GM12878 (cell line): ENCODE data around the gene CTSE. TPM values are rescaled to one million over a fixed set of nuclear protein-coding genes. Genes with fewer than 3 reads are reported as not detected.

Source experiments
- CEBPB ChIP-seq, 2 experiments: fragments of 150-350 bp in 1 of 2; IDR thresholded peaks; 2 replicates each; pipeline ENCODE4 v1.6.1; 2012 to 2014; ENCODE audit warnings: low read depth in 2 of 2, low read length in 2 of 2, borderline replicate concordance in 1 of 2, inconsistent platforms in 1 of 2
- ESRRA ChIP-seq: IDR thresholded peaks from 2 replicates; pipeline ENCODE4 v1.6.1; 2012; ENCODE audit warnings: mild to moderate bottlenecking, low read length, improper control_type of control experiment
- FOS ChIP-seq: IDR thresholded peaks from 3 replicates; pipeline ENCODE4 v1.6.1; 2011; ENCODE audit warnings: borderline replicate concordance; ENCODE audit not compliant: insufficient read length; ENCODE audit errors: extremely low read depth
- FOXK2 ChIP-seq: fragments of 450-650 bp; IDR thresholded peaks from 2 replicates; pipeline ENCODE4 v1.6.1; 2017; ENCODE audit warnings: mild to moderate bottlenecking, moderate library complexity
- IKZF2 ChIP-seq, 2 experiments: fragments of 450-650 bp; IDR thresholded peaks; 2 replicates each; pipeline ENCODE4 v1.6.1; 2017; ENCODE audit warnings: mild to moderate bottlenecking in 2 of 2, moderate library complexity in 2 of 2
- JUND ChIP-seq: IDR thresholded peaks from 2 replicates; pipeline ENCODE4 v1.6.1; 2012; ENCODE audit warnings: low read depth, mild to moderate bottlenecking, low read length, improper control_type of control experiment, moderate library complexity
- NR2C2 ChIP-seq: IDR thresholded peaks from 2 replicates; pipeline ENCODE4 v1.6.1; 2011; ENCODE audit warnings: borderline replicate concordance, low read depth; ENCODE audit not compliant: control insufficient read depth, insufficient read length
- RBBP5 ChIP-seq: fragments of 200-600 bp; sonication (generic); conservative IDR thresholded peaks from 2 replicates; pipeline ENCODE4 v1.6.1; 2016
- SREBF1 ChIP-seq: IDR thresholded peaks from 2 replicates; pipeline ENCODE4 v1.6.1; 2012; ENCODE audit warnings: mild to moderate bottlenecking, low read length
- TCF12 ChIP-seq: IDR thresholded peaks from 2 replicates; pipeline ENCODE4 v1.6.1; 2011; ENCODE audit warnings: low read depth, mild to moderate bottlenecking, low read length
- polyA plus RNA-seq, 11 experiments: library from polyadenylated mRNA; depleted of rRNA in 4 of 11; unstranded in 6 of 11; stranded (reverse) in 5 of 11; fragments of >200 nt; fragmentation: Nextera tagmentation in 4 of 11; fragmentation: Illumina TruSeq in 1 of 11; extraction: Ambion mirVana in 4 of 11; extraction: Trizol in 1 of 11; gene quantifications; 1 replicate in 1 of 11; 2 replicates in 10 of 11; pipeline versions ENCODE4 v1.2.1 to v1.2.3, GENCODE V29; 2011 to 2016; ENCODE audit warnings: inconsistent platforms in 2 of 11, missing spikeins in 2 of 11, low read depth in 1 of 11
- total RNA-seq, 4 experiments: library from RNA; depleted of rRNA in 3 of 4; stranded (reverse); fragments of >200 nt in 3 of 4; fragmentation: Illumina TruSeq in 1 of 4; extraction: Trizol in 1 of 4; gene quantifications; 2 replicates each; pipeline versions ENCODE4 v1.2.1 to v1.2.3, GENCODE V29; 2013 to 2021
- TF ChIP-seq, protein P1 (sequence below): IDR thresholded peaks from 2 replicates; pipeline ENCODE4 v1.6.1; 2012; ENCODE audit warnings: low read depth, low read length, improper control_type of control experiment
- TF ChIP-seq, protein P2 (sequence below): fragments of 450-650 bp; conservative IDR thresholded peaks from 2 replicates; pipeline ENCODE4 v1.6.1; 2017; ENCODE audit warnings: mild to moderate bottlenecking, moderate library complexity
- TF ChIP-seq, protein P3 (sequence below): IDR thresholded peaks from 2 replicates; pipeline ENCODE4 v1.6.1; 2012; ENCODE audit warnings: low read length, inconsistent platforms
- TF ChIP-seq, protein P4 (sequence below): IDR thresholded peaks from 2 replicates; pipeline ENCODE4 v1.6.1; 2012; ENCODE audit warnings: low read depth, low read length, improper control_type of control experiment
- TF ChIP-seq, protein P5 (sequence below): IDR thresholded peaks from 2 replicates; pipeline ENCODE4 v1.6.1; 2012; ENCODE audit warnings: low read depth, low read length, improper control_type of control experiment
- TF ChIP-seq, protein P6 (sequence below): IDR thresholded peaks from 2 replicates; pipeline ENCODE4 v1.6.1; 2012; ENCODE audit warnings: improper control_type of control experiment, low read depth, low read length; ENCODE audit not compliant: insufficient replicate concordance

CTSE gene
- total and polyA plus RNA-seq, 10 of the 15 experiments (the other 5 are each of a cell fraction or from before 2014, with no cell fraction given), result 0.26 TPM; not detected in 9

DNA sequence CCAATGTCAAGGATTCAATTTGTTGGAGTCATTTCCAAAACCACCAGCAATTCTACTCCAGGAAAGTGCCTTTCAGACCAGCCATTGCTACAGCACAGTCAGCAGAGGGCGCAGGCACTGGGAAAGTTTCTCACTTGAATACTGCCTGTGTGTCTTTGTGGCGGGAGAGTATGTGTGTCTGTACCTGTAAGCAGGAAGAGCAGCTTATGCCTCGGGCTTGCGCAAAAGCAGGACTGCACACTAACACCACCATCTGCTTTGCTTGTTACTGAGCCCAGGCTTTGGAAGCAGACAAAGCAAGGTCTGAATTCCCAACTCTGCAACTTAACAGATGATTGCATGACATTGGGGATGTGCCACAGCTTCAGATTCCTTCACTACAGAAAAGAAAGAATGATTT, 7.0 kb upstream of the CTSE start (continued):
- TF ChIP-seq, protein P1, sequence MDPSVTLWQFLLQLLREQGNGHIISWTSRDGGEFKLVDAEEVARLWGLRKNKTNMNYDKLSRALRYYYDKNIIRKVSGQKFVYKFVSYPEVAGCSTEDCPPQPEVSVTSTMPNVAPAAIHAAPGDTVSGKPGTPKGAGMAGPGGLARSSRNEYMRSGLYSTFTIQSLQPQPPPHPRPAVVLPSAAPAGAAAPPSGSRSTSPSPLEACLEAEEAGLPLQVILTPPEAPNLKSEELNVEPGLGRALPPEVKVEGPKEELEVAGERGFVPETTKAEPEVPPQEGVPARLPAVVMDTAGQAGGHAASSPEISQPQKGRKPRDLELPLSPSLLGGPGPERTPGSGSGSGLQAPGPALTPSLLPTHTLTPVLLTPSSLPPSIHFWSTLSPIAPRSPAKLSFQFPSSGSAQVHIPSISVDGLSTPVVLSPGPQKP, result no peak
- TF ChIP-seq JUND (no peak), CEBPB (IDR thresholded peaks at IDR 0.05; ENCODE audit: borderline replicate concordance in 1 of 2, low read depth in 2 of 2, low read length in 2 of 2) (no peak), SREBF1 (no peak), FOS (no peak), ESRRA (no peak), TCF12 (no peak), FOXK2 (no peak), RBBP5 (no peak), IKZF2 (IDR thresholded peaks at IDR 0.05) (no peak), NR2C2 (no peak)
- TF ChIP-seq, protein P2, sequence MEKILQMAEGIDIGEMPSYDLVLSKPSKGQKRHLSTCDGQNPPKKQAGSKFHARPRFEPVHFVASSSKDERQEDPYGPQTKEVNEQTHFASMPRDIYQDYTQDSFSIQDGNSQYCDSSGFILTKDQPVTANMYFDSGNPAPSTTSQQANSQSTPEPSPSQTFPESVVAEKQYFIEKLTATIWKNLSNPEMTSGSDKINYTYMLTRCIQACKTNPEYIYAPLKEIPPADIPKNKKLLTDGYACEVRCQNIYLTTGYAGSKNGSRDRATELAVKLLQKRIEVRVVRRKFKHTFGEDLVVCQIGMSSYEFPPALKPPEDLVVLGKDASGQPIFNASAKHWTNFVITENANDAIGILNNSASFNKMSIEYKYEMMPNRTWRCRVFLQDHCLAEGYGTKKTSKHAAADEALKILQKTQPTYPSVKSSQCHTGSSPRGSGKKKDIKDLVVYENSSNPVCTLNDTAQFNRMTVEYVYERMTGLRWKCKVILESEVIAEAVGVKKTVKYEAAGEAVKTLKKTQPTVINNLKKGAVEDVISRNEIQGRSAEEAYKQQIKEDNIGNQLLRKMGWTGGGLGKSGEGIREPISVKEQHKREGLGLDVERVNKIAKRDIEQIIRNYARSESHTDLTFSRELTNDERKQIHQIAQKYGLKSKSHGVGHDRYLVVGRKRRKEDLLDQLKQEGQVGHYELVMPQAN, result no peak
- TF ChIP-seq, protein P3, sequence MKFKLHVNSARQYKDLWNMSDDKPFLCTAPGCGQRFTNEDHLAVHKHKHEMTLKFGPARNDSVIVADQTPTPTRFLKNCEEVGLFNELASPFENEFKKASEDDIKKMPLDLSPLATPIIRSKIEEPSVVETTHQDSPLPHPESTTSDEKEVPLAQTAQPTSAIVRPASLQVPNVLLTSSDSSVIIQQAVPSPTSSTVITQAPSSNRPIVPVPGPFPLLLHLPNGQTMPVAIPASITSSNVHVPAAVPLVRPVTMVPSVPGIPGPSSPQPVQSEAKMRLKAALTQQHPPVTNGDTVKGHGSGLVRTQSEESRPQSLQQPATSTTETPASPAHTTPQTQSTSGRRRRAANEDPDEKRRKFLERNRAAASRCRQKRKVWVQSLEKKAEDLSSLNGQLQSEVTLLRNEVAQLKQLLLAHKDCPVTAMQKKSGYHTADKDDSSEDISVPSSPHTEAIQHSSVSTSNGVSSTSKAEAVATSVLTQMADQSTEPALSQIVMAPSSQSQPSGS, result no peak
- TF ChIP-seq, protein P4, sequence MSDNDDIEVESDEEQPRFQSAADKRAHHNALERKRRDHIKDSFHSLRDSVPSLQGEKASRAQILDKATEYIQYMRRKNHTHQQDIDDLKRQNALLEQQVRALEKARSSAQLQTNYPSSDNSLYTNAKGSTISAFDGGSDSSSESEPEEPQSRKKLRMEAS, result no peak
- TF ChIP-seq, protein P5, sequence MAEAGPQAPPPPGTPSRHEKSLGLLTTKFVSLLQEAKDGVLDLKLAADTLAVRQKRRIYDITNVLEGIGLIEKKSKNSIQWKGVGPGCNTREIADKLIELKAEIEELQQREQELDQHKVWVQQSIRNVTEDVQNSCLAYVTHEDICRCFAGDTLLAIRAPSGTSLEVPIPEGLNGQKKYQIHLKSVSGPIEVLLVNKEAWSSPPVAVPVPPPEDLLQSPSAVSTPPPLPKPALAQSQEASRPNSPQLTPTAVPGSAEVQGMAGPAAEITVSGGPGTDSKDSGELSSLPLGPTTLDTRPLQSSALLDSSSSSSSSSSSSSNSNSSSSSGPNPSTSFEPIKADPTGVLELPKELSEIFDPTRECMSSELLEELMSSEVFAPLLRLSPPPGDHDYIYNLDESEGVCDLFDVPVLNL, result no peak
- TF ChIP-seq, protein P6, sequence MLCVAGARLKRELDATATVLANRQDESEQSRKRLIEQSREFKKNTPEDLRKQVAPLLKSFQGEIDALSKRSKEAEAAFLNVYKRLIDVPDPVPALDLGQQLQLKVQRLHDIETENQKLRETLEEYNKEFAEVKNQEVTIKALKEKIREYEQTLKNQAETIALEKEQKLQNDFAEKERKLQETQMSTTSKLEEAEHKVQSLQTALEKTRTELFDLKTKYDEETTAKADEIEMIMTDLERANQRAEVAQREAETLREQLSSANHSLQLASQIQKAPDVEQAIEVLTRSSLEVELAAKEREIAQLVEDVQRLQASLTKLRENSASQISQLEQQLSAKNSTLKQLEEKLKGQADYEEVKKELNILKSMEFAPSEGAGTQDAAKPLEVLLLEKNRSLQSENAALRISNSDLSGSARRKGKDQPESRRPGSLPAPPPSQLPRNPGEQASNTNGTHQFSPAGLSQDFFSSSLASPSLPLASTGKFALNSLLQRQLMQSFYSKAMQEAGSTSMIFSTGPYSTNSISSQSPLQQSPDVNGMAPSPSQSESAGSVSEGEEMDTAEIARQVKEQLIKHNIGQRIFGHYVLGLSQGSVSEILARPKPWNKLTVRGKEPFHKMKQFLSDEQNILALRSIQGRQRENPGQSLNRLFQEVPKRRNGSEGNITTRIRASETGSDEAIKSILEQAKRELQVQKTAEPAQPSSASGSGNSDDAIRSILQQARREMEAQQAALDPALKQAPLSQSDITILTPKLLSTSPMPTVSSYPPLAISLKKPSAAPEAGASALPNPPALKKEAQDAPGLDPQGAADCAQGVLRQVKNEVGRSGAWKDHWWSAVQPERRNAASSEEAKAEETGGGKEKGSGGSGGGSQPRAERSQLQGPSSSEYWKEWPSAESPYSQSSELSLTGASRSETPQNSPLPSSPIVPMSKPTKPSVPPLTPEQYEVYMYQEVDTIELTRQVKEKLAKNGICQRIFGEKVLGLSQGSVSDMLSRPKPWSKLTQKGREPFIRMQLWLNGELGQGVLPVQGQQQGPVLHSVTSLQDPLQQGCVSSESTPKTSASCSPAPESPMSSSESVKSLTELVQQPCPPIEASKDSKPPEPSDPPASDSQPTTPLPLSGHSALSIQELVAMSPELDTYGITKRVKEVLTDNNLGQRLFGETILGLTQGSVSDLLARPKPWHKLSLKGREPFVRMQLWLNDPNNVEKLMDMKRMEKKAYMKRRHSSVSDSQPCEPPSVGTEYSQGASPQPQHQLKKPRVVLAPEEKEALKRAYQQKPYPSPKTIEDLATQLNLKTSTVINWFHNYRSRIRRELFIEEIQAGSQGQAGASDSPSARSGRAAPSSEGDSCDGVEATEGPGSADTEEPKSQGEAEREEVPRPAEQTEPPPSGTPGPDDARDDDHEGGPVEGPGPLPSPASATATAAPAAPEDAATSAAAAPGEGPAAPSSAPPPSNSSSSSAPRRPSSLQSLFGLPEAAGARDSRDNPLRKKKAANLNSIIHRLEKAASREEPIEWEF, result no peak
